GM19239 (cell line): ENCODE measurements around the gene OR10Z1.

Experiments used
- DNase-seq: peaks from one replicate; pipeline ENCODE4 v3.0.0; 2011; ENCODE audit warnings: low spot score; ENCODE audit not compliant: insufficient read length
- FAIRE-seq: peaks from 2 replicates; lab custom pipeline; 2011; peaks lifted over from hg19 to GRCh38; lab: Jason Lieb, UNC

The OR10Z1 gene, protein sequence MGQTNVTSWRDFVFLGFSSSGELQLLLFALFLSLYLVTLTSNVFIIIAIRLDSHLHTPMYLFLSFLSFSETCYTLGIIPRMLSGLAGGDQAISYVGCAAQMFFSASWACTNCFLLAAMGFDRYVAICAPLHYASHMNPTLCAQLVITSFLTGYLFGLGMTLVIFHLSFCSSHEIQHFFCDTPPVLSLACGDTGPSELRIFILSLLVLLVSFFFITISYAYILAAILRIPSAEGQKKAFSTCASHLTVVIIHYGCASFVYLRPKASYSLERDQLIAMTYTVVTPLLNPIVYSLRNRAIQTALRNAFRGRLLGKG

DNA sequence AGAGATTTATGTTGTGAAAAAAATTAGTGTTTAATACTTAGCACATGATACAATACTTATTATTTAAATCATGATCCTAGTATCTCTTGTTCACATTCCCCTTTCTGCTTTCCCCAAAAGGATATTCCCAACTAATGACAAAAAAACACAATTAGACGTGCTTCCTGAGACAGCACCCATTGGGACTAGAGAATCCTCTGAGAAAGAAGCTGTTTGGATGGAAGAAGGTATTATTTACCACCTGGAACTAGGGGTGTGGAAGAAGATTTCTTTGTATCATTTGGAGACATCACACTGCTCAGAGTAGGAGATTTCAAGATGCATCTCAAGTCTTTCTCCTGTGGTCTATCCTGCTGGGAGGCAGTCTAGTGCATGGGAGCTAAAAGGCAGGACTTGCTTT, at the start of gene OR10Z1:
OR10Z1 (plus strand) TSS at position 301 of the 400 bp plus-strand sequence. CDS start 1,171 bp downstream, outside the sequence.
- no peak for DNase-seq
- no peak for FAIRE-seq

GRCh38 chr1:158559696-158560095, 45.4 kb upstream of the OR10Z1 start:
- no peak for FAIRE-seq
- no peak for DNase-seq

DNA sequence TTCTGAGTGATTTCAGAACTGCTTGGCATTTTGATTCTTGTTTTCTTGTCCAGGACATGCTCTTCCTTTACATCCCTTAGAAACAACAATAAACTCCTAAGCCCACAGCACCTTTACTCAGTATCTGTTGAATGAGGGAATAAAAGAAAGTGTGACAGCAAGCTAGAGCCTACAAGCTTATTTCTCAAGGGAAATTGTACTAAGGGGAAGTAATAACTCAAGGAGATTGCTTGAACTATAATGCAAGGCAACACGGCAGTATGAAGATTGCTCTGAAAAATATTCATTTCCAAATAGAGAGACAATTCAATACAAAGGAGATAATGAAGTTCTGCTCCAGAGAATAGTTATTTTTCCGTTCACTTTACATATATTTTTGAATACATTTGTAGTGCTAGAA, 41.2 kb upstream of the OR10Z1 start:
- no peak for FAIRE-seq
- no peak for DNase-seq

GRCh38 chr1:158564608-158565007, 40.5 kb upstream of the OR10Z1 start:
- no peak for DNase-seq

GRCh38 chr1:158570480-158570879, 34.6 kb upstream of the OR10Z1 start, which contains the start of gene OR6P1:
OR6P1 (minus strand) TSS chr1:158570580; CDS start chr1:158563604, 6,976 bp downstream.
- DNase-seq (no peak), FAIRE-seq (no peak)

More at GRCh38 chr1:158564608-158565007, 40.5 kb upstream of the OR10Z1 start:
- FAIRE-seq: no peak

GRCh38 chr1:158572226-158572625, 32.8 kb upstream of the OR10Z1 start:
- no peak for DNase-seq
- FAIRE-seq: no peak

- FAIRE-seq: no peak
- no peak for DNase-seq
Measured at GRCh38 chr1:158577561-158577960, 27.5 kb upstream of the OR10Z1 start.

- FAIRE-seq (no peak), DNase-seq (no peak)
Measured at GRCh38 chr1:158579733-158580132, 25.3 kb upstream of the OR10Z1 start, which contains the start of gene OR10X1. OR10X1 (minus strand) TSS chr1:158579899; CDS start chr1:158579899, 0 bp downstream.

GRCh38 chr1:158583962-158584361, 21.1 kb upstream of the OR10Z1 start:
- no peak for FAIRE-seq

DNA sequence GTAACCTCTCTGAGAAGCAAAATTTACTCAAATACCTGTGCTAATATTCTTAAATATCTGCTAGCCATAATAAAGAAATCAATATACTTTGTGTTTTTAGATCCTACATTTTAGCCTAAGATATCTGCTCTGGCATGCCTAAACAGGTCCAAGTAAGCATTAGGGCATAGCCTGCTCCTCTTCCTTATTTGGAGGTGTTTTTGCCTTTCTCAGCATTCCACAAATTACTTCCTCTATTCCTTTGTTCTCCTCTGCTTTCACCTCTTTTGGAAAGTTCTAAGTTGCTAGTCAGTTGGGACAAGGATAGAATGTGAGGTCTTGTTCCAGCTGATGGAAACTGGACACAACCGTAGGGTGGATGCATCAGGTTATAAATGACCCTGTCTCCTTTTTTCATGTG, 18.1 kb upstream of the OR10Z1 start:
- FAIRE-seq (no peak), DNase-seq (no peak)

More at GRCh38 chr1:158583962-158584361, 21.1 kb upstream of the OR10Z1 start:
- no peak for DNase-seq

DNA sequence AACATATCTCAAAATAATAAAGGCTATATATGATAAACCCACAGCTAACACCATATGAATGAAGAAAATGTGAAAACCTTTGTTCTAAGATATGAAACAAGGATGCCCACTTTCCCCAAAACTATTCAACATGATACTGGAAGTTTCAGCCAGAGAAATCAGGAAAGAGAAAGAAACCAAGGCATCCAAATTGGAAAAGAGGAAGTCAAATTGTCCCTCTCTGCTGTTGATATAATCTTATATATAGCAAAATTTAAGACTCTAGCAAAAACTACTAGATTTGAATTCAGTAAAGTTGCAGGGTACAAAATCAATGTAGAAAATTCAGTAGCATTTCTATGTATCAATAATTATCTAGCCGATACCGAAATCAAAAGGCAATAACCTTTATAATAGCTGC, 4.3 kb upstream of the OR10Z1 start:
- no peak for DNase-seq
- FAIRE-seq: no peak

GRCh38 chr1:158607296-158607695, 2.2 kb downstream of the OR10Z1 start:
- DNase-seq (no peak), FAIRE-seq (no peak)

DNA sequence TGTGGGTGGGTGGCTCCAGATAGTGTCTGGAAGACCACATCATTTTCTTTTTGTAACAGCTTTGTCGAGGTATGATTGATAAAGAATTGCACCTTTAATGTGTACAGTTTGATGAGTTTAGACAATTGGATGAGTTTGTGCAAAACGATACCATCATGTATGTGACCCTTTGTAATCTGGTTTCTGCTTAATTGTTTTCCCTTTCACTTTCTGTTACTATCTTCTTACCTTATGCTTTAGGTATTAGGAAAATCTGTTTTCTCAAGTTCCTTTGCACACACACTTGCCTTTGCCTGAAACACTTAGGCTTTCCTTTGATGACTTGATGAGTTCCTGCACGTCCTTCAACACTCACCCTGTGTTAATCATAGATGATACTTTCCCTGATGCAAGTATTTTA, 6.8 kb downstream of the OR10Z1 start:
- FAIRE-seq (peak; percentile 28), DNase-seq (no peak)

- FAIRE-seq (no peak), DNase-seq (no peak)
Measured at GRCh38 chr1:158613764-158614163, 8.7 kb downstream of the OR10Z1 start.

- FAIRE-seq (no peak), DNase-seq (no peak)
Measured at GRCh38 chr1:158638146-158638545, 33.1 kb downstream of the OR10Z1 start.

DNA sequence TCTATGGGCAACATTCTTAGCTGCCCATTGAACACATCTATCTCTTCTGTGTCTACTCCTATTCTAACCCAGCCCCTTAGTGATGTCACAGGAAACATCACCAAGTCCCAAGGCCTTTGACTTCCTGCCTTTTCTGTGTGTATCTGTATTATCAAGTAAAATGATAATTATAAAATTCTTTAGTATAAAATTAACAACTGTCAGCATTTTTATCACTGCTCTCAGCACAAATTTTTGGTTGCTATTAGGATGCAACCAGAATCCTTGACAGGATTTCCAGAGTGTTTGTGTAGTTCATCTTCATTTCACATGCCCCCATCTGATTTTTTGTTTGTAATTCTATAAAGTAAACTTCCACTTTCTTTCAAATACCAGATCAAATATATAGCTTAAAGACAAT, 33.8 kb downstream of the OR10Z1 start:
- DNase-seq (no peak), FAIRE-seq (no peak)

DNA sequence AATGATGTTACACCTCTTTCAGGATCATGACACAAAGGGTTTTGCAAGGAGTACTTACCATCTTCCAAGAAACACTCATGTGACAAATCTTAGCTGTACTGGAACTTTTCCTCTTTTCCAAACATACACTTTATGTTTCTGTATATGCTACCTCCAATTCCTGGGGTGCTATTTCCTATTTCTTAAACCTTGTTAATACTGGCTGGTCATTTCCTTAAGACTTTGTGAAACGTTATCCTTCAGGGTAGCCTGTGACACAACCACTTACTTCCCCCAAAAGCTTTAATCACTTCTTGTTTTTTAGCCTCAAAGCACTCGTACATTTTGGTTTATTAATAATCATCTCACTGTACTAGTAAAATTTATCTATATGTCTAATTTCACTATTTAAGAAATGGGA, 39.4 kb downstream of the OR10Z1 start:
- DNase-seq (no peak), FAIRE-seq (no peak)

GRCh38 chr1:158646465-158646864, 41.4 kb downstream of the OR10Z1 start:
- FAIRE-seq: no peak

DNA sequence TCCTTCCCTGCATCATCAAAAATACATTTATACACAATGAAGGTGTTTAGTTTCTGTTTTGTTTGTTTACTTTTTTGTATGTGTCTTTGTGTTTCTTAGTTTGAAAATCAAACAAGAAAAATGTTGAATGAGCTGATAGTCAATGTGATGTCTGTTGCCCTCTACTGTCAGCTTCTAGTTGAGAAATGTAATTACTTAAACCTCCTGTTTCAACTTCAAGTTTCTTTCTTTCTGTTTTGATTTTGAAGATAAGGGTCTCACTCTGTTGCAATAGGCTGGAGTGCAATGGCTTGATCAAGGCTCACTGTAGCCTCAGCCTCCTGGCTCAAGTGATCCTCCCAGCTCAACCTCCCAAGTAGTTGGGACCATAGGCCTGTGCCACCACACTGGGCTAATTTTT, 44.0 kb downstream of the OR10Z1 start:
- peak; percentile 11 for FAIRE-seq

More at GRCh38 chr1:158646465-158646864, 41.4 kb downstream of the OR10Z1 start:
- DNase-seq: no peak

GRCh38 chr1:158652721-158653334, 47.8 kb downstream of the OR10Z1 start:
- DNase-seq (no peak), FAIRE-seq (no peak)

More for the DNA sequence above, 44.0 kb downstream of the OR10Z1 start:
- DNase-seq: no peak

DNA sequence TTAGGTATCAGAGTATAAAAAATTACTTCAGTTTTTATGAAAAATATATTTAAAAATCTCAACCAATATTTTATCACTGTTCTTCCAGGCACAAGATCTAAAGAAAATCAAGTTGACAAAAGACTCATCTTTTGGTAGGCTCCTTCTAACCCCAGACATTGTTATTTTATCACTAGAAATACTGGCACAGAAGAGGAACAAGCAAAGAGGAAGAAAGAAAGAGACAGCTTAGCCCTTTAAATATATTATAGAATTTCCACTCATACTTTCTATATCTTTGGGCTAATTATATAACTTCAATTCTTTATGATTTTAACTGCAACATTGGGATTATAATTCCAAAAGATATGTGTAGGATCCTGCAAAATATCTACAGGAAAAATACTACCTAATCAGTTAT, 49.0 kb downstream of the OR10Z1 start:
- DNase-seq (no peak), FAIRE-seq (no peak)
